OCI-M2 (cell line): ENCODE results near the gene PRKCH.

Experiments
- DNase-seq: peaks from one replicate; lab custom pipeline; 2025; ENCODE audit not compliant: unreplicated experiment; lab: John Stamatoyannopoulos, UW

PRKCH gene

GRCh38 chr14:61420326-61420725 is 98.9 kb downstream of the PRKCH start:
- DNase-seq: no peak

- DNase-seq: no peak
Observed at GRCh38 chr14:61421212-61421923, 100.0 kb downstream of the PRKCH start.

- no peak for DNase-seq
Observed at GRCh38 chr14:61426048-61426447, 104.7 kb downstream of the PRKCH start.

- no peak for DNase-seq
Observed at GRCh38 chr14:61428261-61428660, 106.9 kb downstream of the PRKCH start.

- DNase-seq: no peak
Observed at GRCh38 chr14:61429316-61429715, 107.9 kb downstream of the PRKCH start.

GRCh38 chr14:61430066-61430757 is 108.8 kb downstream of the PRKCH start:
- no peak for DNase-seq

GRCh38 chr14:61433169-61433568 is 111.8 kb downstream of the PRKCH start:
- no peak for DNase-seq

GRCh38 chr14:61433828-61434227 is 112.4 kb downstream of the PRKCH start:
- no peak for DNase-seq

- no peak for DNase-seq
Observed at GRCh38 chr14:61434311-61434710, 112.9 kb downstream of the PRKCH start.

- DNase-seq: no peak
Observed at GRCh38 chr14:61435563-61436337, 114.4 kb downstream of the PRKCH start.

GRCh38 chr14:61437381-61437780 is 116.0 kb downstream of the PRKCH start:
- no peak for DNase-seq

GRCh38 chr14:61438036-61438435 is 116.7 kb downstream of the PRKCH start:
- DNase-seq: no peak

GRCh38 chr14:61438497-61438859 is 117.1 kb downstream of the PRKCH start:
- DNase-seq: no peak

- DNase-seq: no peak
Observed at GRCh38 chr14:61438860-61439765, 117.7 kb downstream of the PRKCH start.

- DNase-seq: no peak
Observed at GRCh38 chr14:61439779-61440418, 118.5 kb downstream of the PRKCH start.

- DNase-seq: no peak
Observed at GRCh38 chr14:61443481-61443880, 122.1 kb downstream of the PRKCH start.

- no peak for DNase-seq
Observed at GRCh38 chr14:61444215-61444768, 122.9 kb downstream of the PRKCH start.

- DNase-seq: no peak
Observed at GRCh38 chr14:61451491-61451890, 130.1 kb downstream of the PRKCH start.

- DNase-seq: no peak
Observed at GRCh38 chr14:61451891-61452400, 130.6 kb downstream of the PRKCH start.

GRCh38 chr14:61452452-61452851 is 131.1 kb downstream of the PRKCH start:
- no peak for DNase-seq
